HPDE6-E6E7 (cell line): ENCODE measurements around the gene ABLIM3.

Experiments used
- DNase-seq: peaks from one replicate; pipeline ENCODE4 v3.0.0; 2011; ENCODE audit warnings: missing footprints; ENCODE audit errors: extremely low spot score

ABLIM3 gene

GRCh38 chr5:149282027-149282965 is 141.0 kb downstream of the ABLIM3 start:
- DNase-seq, result no peak

- no peak for DNase-seq
These were observed 141.7 kb downstream of the ABLIM3 start for GRCh38 chr5:149282966-149283332.

GRCh38 chr5:149283626-149284480 is 142.6 kb downstream of the ABLIM3 start:
- no peak for DNase-seq

GRCh38 chr5:149284501-149284900 is 143.2 kb downstream of the ABLIM3 start:
- no peak for DNase-seq

- peak; percentile 65 for DNase-seq
These were observed 143.9 kb downstream of the ABLIM3 start for GRCh38 chr5:149285153-149285552.

- no peak for DNase-seq
These were observed 147.1 kb downstream of the ABLIM3 start for GRCh38 chr5:149288436-149288835.

- DNase-seq, result no peak
These were observed 148.0 kb downstream of the ABLIM3 start for GRCh38 chr5:149289301-149289700.

- no peak for DNase-seq
These were observed 153.9 kb downstream of the ABLIM3 start for GRCh38 chr5:149294872-149295829.

- DNase-seq, result no peak
These were observed 156.2 kb downstream of the ABLIM3 start for GRCh38 chr5:149297340-149298025.

GRCh38 chr5:149298163-149298562 is 156.9 kb downstream of the ABLIM3 start:
- DNase-seq, result no peak

GRCh38 chr5:149298842-149299404 is 157.6 kb downstream of the ABLIM3 start:
- no peak for DNase-seq

- no peak for DNase-seq
These were observed 158.3 kb downstream of the ABLIM3 start for GRCh38 chr5:149299451-149300054.

GRCh38 chr5:149300441-149300840 is 159.1 kb downstream of the ABLIM3 start:
- DNase-seq, result no peak

- no peak for DNase-seq
These were observed 159.9 kb downstream of the ABLIM3 start for GRCh38 chr5:149301049-149301743.

GRCh38 chr5:149301744-149302380 is 160.6 kb downstream of the ABLIM3 start:
- DNase-seq, result no peak

GRCh38 chr5:149302641-149303040 is 161.3 kb downstream of the ABLIM3 start:
- no peak for DNase-seq

- no peak for DNase-seq
These were observed 161.9 kb downstream of the ABLIM3 start for GRCh38 chr5:149303210-149303609.

GRCh38 chr5:149304195-149305078 is 163.1 kb downstream of the ABLIM3 start:
- no peak for DNase-seq
